Fibroblast of skin of left biceps (primary cell): Measurements from ENCODE around the gene AP4S1.

Source experiments
- DNase-seq, 2 experiments: peaks; one replicate each; pipeline ENCODE4 v3.0.0-alpha.2; 2013; ENCODE audit warnings: low read depth in 2 of 2

AP4S1 gene

DNA sequence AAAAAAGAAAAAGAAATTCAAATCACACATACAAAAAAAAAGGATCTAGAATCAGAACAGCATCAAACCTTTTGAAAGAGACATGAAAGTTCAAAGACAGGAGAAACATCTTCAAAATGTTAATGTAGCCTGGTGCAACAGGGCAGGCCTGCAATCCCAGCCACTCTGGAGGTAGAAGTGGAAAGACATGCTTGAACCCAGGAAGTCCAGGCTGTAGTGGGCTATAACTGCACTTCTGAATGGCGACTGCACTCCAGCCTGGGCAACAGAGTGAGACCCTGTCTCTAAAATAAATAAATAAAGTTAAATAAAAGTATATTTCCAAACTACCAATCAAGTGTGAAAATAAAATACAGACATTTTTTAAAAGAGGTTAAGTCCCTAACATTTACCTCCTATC is 18.7 kb upstream of the AP4S1 start:
- DNase-seq: no peak

DNA sequence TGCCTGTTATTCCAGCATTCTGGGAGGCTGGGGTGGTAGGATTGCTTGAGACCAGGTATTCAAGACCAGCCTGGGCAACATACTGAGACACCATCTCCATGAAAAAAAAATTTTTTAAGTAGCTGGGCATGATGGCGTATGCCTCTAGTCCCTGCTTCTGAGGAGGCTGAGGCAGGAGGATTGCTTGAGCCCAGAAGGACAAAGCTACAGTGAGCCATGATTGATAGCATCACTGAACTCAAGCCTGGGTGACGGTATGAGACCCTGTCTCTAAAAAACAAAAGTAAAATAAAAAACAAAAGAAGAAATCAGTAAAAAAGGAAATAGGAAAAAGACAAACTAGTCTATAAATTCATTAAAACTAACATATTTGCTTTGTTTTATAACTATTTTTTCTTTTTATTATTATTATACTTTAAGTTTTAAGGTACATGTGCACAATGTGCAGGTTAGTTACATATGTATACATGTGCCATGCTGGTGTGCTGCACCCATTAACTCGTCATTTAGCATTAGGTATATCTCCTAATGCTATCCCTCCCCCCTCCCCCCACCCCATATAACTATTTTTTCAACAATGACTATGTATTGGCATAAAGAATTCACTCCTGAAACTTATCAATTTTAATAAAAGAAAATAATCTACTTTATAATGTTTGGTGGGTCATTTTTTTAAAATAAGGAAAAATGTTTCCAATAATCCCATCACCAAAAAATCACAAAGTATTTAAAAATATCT is 15.4 kb upstream of the AP4S1 start:
- DNase-seq: no peak

GRCh38 chr14:31010935-31011334 is 14.5 kb upstream of the AP4S1 start:
- no peak for DNase-seq

DNA sequence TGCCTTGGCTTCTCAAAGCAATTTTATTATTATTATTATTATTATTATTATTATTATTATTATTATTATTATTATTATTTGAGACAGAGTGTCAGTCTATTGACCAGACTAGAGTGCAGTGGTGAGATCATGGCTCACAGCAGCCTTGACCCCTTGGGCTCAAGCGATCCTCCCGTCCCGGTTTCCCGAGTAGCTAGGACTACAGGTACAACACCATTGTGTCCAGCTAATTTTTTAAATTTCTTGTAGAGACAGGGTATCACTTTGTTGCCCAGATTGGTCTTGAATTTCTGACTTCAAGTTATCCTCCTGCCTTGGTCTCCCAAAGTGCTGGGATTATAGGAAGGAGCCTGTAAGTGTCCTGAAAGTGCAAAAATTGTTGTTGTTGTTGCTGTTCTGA is 11.6 kb upstream of the AP4S1 start:
- DNase-seq: no peak

DNA sequence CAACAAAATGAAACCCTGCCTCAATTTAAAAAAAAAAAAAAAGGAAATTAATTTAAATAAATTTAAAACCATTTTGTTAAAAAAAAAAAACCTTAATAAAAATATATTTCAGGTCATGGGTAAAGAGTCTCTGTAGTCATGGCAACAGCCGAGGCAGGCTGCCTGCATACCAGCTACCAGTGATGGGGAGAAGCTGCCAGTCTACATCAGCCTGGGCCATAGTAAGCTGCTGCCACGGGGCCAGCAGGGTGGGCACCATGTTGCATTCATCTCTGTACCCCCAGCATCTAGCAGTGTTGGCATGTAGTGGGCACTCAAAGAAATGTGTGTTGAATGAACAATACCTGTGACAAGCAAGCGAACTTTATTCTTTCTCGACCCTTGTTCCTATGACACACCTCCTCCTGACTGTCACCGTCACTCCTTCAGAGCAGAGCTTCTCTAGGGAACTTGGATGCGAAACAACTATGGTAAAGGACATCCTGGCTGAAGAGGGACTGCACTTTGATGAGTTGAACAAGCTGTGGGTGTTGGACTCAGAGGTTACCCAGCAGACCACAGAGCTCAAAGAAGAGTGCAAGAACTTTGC is 7.3 kb upstream of the AP4S1 start:
- no peak for DNase-seq

- no peak for DNase-seq
These were observed 4.4 kb upstream of the AP4S1 start for GRCh38 chr14:31020834-31021575.

GRCh38 chr14:31021576-31021949 is 3.9 kb upstream of the AP4S1 start:
- DNase-seq: no peak

- DNase-seq: no peak
These were observed 3.1 kb upstream of the AP4S1 start for GRCh38 chr14:31022386-31022785.

DNA sequence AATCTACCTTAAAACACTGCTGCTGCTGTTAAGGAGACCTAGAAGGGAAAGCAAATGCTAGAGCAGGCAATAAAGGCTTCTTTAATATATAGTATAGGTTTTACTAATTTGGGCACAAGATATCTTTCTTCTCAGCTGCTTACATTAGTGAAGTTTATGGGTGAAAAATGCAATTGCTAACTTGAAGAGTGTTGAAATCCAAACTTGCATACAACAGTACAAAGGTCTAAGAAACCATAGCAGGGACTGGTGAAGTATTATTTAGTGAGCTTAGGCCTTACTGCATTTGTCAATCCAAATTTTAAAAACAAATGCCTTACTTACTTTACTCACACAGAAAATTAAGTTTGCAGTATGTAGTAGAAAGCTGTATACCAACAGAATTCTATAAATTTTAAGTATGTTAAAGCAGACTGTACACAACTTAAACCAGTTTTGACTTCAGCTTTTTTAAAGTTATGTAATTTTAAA is 1.4 kb upstream of the AP4S1 start:
- DNase-seq: no peak

DNA sequence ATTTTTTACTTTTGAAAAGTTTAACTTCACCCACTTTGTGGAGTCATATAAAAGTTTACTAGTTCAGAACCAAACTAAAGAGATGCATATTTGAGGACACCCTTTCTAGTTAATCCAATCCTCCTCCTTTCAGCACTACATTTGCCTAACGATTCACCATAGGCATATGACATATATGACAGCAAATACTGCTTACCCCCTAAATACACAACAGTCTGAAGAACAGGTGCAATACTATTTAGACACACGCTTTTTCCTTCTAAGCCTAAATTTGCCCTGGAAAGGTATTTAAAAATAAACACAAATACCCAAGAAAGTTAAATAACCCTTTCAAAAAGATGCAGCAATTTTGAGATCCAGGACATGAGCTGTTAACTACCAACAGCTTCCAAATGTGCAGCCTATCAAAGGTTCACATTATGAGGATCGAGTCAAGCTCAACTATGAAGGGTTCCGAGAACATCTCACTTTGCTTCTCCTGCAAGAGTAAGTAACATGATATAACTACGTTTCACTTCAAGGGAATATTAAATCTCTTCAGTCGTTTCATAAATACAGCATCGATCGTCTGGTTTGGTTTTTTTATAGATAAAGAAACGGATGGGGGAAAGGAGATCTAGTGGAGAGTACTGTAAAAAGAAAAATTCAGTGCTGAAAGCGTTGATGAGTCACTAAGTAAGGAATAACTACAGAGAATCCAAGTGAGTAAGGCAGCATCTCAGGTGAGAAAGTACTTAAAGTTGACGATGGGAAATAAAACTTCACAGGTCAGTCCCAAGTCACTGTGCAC is 677 bp upstream of the AP4S1 start:
- DNase-seq: no peak

DNA sequence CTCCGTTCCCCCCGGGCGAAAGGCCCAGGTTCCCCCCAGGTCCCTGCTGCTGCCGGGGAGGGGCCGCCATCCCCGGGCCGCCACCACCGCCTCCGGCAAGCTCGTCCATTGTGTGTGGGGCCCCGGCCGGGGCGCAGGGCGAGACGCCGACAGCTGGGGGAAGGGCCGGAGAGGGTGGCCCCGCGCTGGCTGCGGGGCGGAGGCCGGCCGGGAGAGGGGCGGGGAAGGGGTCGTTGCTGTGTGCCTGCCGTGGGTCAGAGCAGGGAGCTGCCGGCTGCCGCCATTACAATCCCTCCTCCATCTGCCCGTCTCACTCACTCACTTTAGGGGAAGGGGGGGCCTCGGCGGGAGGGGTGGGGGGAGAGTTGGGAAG is 614 bp downstream of the AP4S1 start, which contains the start of gene STRN3:
TSS of gene STRN3 (minus strand) at position 303 of the 373 bp plus-strand sequence. CDS start at position 109, 194 bp downstream.
- no peak for DNase-seq

GRCh38 chr14:31026450-31027235 is 1.2 kb downstream of the AP4S1 start:
- peak; percentile 90 to 92 for DNase-seq

DNA sequence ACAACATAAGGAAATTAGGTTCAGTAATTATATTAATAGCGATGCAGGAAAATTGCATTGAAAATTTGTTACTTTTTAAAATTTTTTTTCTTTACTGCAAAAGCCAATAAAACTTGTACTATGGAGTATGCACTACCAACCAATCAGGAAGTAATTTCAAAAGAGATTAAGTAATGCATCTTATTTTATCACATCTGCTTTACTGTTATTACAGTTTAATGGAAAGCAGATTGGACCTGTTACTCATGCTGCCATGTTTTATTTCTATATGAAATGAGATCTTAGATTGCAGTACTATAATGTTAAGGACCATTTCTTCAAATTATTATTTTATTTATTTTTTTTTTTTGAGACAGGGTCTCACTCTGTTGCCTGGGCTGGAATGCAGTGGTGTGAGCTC is 2.4 kb downstream of the AP4S1 start:
- DNase-seq: peak in 1 of 2 experiments; percentile 23

DNA sequence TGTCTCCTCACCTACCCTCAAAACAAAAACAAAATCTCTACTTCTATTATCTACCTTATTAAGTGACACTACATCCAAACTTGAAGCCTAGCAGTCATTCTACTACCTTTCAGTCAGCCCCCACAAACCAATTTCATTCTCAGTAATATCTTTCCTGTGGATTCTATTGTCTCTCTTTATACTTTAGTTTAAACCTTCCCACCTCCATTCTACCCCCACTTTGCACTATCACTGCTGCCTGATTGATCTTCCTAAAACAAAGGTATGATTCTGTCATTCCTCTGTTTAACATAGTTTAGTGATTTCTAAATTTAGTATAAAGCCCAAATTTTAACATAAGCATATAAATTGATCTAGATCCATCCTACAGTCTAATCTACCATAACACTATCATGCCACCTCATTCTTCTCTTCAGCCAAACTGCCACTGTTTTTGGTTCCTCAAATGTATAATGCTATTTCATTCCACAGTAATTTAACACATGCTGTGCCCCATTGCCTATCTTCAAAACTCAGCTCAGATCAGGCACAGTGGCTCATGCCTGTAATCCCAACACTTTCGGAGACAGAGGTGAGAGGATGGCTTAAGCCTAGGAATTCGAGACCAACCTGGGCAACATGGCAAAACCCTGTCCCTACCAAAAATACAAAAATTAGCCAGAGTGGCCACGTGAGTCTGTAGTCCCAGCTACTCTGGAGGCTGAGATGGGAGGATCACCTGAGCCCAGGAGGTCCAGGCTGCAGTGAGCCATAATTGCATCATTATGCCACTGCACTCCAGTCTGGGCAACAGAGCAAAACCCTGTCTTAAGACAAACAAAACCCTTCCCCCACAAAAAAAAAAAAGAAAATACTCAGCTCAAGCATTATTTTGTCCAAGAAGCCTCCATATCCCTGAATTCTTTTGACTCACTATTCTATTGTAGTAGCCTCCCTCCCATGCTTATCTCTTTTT is 3.8 kb downstream of the AP4S1 start:
- no peak for DNase-seq

GRCh38 chr14:31030469-31030868 is 5.0 kb downstream of the AP4S1 start:
- no peak for DNase-seq

GRCh38 chr14:31036552-31036951 is 11.1 kb downstream of the AP4S1 start:
- DNase-seq: no peak

DNA sequence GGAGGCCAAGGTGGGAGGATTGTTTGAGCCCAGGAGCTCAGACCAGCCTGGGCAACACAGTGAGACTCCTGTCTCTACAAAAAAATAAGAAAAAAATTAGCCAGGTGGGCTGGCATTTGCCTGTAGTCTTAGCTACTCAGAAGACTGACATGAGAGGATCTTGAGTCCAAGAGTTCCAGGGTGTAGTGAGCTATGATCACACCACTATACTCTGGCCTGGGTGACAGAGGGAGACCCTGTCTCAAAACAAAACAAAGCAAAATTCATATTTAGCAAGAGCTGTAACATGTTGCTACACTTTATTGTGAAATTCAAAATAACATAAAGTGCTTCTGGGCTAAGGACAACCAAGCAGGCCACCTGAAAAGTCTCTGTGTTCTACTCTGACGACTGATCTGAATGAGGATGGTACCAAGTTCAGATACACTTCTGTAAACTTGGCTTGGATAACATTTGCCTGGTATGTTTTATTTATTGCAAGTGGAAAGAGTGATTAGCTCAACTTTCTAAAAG is 12.3 kb downstream of the AP4S1 start:
- DNase-seq: no peak

DNA sequence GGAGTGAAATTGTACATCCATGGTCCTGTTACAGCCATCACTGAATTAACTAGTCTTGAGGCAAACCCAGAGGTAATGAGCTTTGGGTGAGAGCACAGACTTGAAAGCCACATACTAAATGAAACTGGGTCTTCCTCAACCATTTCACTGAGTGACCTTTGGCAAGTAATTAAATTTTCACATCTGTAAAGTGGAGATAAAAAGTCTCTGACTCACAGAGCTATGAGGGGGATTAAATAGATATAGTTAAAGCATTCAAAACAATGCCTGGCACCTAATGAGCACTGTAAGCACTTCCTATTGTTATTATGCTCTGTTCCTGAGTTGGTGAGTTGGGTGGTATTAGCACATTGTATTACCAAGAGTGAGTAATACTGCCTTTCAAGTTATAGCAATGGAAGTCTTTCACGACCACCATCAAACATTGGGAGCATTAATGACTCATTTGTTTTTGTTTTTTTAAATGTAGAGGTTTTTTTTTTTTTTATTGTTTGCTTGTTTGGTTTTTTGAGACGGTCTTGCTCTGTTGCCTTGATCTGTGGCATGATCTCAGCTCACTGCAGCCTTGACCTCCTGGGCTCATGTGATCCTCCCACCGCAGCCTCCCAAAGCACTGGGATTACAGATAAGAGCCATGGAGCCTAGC is 13.2 kb downstream of the AP4S1 start:
- DNase-seq: no peak

DNA sequence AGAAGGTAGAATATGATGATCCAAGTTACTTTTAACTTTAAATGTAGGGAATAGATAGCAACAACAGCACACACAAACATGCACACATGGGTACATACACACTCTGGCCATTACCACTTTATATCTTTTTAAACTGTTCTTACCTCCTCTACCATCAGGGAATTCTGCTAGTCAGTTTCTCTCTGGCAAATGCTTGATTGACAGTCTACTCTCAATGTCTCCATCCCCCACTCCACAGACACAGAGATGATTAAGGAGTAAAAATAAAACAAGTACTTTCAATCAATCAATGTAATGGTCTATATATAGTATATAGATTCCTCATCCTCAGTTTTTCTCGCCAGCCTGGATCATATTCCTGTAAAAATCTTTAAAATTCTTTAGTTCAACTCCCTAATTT is 16.9 kb downstream of the AP4S1 start:
- no peak for DNase-seq
